EH (cell line): ENCODE data around the gene ZNF775.

Experiments used
- DNase-seq: peaks from one replicate; pipeline ENCODE4 v3.0.0-alpha.2; 2015; ENCODE audit warnings: low read depth

Gene ZNF775

GRCh38 chr7:150412518-150413488 is 33.7 kb downstream of the ZNF775 start:
- DNase-seq: no peak

DNA sequence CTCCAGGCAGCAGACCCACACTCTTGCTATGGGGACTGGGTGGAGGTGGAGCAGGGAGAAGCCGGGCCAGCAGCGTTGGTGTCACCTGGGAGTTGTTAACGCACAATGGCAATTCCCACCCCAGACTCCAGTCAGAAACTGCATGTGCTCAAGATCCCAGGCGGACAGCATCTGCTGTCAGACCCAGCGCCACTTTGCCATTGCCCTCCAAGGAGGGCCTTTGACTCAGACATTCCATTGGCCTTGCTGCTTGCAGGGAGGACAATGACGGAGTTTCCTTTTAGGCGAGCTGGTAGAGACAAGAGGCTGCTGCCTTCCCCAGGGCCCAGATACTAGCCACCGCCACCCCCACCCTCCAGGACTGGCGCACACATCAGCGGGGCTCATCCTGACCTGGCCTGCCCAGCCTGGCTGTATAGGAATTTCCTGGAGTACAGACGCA is 34.5 kb downstream of the ZNF775 start:
- no peak for DNase-seq

GRCh38 chr7:150415161-150416153 is 36.3 kb downstream of the ZNF775 start:
- no peak for DNase-seq

DNA sequence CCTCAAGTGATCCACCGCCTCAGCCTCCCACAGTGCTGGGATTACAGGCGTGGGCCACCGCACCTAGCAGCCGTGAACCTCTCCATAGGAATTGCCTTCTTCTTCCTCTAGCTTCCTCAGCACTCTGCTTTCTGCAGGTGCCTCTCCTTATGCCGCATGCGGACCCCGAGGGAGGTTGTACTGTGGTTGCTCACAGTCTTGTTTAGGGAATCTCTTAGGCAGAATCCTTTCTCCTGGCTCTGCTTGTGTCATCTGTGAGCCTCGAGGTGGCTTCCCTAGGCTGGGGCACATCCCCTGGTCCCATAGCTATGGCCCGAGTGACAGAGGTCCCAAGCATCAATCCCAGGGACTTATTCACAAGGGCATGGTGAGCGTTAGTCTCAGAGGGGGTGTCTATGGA is 38.1 kb downstream of the ZNF775 start:
- DNase-seq: no peak

DNA sequence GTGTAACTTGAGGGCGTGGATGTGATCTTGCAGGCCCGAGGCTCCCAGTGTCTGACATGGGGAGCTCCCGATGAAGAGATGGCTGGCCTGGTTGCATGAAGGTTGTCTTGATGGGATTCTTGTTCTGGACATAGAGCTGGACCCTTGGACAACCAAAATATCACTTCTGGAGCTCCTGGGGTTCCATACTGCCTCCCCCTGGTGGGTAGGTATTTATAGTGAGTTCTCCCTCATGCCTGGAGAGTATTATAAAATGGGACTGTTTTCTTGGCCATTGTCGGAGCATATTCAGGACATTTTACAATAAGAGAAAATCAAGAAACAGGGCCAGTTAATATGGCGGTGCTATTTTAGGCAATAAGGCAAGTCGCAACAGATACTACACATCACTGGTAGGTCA is 38.7 kb downstream of the ZNF775 start:
- DNase-seq: no peak

DNA sequence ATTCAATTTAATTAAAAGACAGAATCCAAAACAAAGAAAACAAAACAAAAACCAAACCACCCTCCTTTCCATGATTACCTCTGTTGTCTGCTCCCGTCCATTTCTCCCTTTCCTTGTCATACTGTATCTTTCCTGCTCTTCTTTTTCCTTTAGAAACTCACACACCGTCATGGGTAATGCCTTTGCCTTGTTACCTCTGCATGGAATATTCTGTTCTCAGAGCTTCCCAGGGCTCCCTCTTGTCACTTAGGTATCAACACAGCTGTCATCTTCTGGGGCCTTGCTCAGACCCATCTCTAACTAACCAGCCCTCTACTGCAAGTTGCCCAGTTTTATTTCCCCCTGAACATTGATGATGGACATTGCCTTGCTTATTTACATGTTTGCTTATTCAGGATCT is 41.1 kb downstream of the ZNF775 start:
- no peak for DNase-seq

DNA sequence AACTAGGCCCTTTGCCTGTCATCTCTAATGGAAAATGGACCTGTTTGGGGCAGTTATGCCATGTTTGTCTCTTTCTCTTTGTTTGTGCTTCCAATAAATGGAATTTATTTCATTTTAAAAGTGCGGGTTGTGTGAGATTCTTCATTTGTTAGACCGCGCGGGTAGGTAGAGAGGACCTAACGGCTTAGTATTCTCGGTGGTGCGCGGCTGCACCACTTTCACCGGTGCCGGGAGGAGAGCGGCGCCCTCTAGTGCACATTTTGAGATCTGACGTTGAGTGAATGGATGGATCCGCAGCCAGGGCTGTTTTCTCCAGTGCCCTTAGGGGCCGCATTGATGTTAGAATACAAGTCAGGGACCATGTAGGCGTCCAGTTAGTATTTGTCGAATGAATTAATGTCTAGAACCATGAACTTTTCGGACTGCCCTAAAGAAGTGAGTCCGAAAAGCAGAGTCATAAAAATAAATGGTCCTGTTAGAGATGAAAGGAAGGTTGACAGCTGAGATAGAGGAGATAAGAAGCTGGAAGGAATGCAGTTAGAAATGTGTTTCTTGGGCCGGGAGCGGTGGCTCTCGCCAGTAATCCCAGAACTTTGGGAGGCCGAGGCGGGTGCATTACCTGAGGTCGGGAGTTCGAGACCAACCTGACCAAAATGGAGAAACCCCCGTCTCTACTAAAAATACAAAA is 42.0 kb downstream of the ZNF775 start:
- DNase-seq: peak; percentile 78

- DNase-seq: no peak
Observed at GRCh38 chr7:150421831-150422230, 42.7 kb downstream of the ZNF775 start.

- DNase-seq: no peak
Observed at GRCh38 chr7:150425670-150426069, 46.5 kb downstream of the ZNF775 start.

- DNase-seq: peak; percentile 90
Observed at GRCh38 chr7:150428671-150429451, 49.7 kb downstream of the ZNF775 start.

DNA sequence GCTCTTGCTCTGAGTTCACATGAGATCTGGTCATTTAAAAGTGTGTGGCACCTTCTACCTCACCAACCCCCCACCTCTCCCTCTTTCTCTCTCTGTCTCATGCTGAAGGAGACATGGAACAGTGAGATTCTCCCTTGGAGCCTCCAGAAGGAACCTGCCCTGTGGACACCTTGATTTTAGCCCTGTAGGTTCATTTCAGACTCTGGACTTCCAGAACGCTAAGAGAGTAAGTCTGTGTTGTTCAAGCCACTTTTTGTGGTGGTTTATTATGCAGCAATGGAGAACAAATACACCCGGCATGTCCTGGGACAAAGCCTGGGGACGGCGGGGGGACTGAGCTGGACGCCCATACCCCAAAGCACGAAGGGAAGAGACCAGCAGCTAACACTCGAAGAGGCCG is 50.6 kb downstream of the ZNF775 start:
- no peak for DNase-seq

GRCh38 chr7:150430465-150431085 is 51.4 kb downstream of the ZNF775 start:
- no peak for DNase-seq

DNA sequence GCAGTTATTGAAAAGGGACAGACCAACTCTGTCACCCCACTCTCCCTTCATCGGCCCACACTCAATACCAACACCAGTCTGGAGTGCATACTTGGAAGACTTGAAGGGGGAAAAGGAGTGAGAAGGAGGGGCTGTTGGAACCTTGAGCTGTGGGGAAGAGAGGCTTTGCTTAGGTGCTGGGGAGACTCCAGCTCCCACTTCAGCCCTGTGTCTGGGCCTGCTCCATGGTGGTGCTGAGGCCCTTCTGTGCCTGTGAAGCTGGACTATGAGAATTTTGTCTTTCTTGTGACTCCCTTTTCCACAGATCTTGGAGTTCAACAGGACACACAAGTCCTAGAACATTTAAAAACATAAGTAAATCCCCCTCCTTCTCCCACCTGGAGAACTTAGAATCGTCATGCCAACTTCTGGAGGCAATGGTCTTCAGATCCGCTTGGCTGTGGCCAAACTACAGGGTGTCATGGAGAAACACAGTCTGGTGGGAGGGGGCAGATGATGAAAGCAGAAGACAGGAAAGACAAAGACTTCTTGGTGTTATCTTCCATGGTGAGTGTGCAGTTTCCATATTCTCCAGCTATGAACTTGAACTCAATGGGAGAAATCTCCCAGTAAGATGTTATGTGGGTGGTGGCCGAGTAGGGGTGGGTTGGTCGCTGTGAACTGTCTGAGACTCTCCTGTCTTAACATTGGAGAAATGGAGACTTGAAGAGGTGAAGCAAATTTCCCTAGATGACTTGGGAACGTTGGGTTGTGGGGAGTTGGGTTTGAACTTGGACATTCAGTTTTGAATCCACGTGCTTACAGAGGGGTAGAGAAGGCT is 52.9 kb downstream of the ZNF775 start:
- no peak for DNase-seq

GRCh38 chr7:150432915-150433892 is 54.1 kb downstream of the ZNF775 start:
- DNase-seq: no peak

GRCh38 chr7:150434240-150434639 is 55.1 kb downstream of the ZNF775 start:
- DNase-seq: no peak

DNA sequence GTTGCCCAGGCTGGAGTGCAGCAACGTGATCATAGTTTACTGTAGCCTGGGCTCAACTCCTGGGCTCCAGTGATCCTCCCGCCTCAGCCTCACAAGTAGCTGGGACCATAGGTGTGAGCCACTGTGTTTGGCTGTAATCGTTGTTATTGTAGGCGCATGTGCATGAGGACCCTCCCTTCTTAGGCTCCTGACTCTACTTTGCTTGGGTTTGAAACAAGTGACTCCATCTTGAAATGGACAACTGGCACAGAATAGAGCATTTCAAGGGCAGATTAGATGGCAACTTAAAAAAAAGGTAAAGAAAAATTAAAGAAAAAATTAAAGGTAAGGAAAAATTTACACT is 55.9 kb downstream of the ZNF775 start:
- DNase-seq: no peak

DNA sequence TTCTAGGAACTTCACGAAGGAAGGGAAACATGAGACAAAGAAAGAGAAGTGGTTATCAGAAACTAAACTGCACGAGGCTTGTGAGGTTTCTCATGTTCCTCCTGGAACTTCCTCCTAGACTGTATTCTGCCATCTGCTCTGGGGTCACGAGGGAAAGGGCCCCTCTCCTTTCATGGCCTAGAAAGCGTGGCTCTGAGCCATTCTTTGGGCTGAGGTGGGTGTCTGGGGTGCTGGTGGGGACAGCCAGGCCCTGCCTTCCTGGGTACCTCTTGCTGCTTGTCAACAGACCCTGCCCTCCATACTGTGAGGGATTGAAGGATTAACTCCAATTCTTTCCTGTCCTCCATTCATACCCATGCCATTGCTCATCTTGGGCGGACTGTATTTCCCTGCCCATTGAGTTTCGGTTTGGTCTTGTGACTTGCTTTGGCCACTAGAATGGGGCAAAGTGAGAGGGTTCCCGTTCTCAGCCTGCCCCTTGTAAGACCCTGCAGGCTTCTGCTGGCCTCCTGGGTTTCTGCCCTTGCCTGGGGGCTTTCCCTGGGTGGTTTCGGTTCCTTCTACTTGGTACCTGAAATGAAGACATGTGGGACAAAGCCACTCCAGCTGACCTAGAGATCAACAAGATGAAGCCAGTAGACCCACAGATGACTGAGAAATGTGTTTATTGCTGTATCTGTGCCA is 56.4 kb downstream of the ZNF775 start:
- no peak for DNase-seq

DNA sequence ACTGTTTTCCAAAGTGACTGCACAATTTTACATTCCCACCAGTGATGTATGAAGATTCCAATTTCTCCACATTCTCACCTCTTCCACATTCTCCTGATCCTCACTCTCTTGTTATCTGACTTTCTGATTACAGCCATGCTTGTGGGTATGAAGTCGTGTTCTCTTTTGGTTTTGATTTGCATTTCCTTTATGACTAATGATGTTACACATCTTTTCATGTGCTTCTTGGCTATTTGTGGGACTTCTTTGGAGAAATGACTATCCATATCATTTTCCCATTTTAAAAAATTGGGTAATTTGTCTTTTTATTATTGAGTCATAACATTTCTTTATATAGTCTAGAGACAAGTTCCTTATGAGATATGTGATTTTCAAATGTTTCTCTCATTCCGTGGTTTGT is 60.8 kb downstream of the ZNF775 start:
- DNase-seq: no peak
